Muscle layer of colon (tissue), 2 donors: ENCODE results near the gene SLC25A23.

Source experiments
- H3K27ac ChIP-seq: one replicate; pipeline ENCODE4 v1.7.0; 2013; ENCODE audit warnings: low read depth, mild to moderate bottlenecking, low read length, moderate library complexity
- H3K27me3 ChIP-seq, 2 donors: one replicate each; pipeline ENCODE4 v1.7.0; 2013; ENCODE audit warnings: low read length in 2 of 2, mild to moderate bottlenecking in 2 of 2; ENCODE audit not compliant: insufficient read depth in 2 of 2, control insufficient read depth in 1 of 2
- H3K36me3 ChIP-seq: one replicate; pipeline ENCODE4 v1.7.0; 2013; ENCODE audit warnings: mild to moderate bottlenecking, low read length; ENCODE audit not compliant: insufficient read depth
- H3K4me1 ChIP-seq: one replicate; pipeline ENCODE4 v1.7.0; 2013; ENCODE audit warnings: mild to moderate bottlenecking, low read length; ENCODE audit not compliant: insufficient read depth
- H3K4me3 ChIP-seq, 2 donors: one replicate each; pipeline ENCODE4 v1.7.0; 2013; ENCODE audit warnings: low read length in 2 of 2, low read depth in 1 of 2, mild to moderate bottlenecking in 1 of 2, moderate library complexity in 1 of 2
- H3K9ac ChIP-seq: one replicate; pipeline ENCODE4 v1.7.0; 2013; ENCODE audit warnings: low read length
- H3K9me3 ChIP-seq: one replicate; pipeline ENCODE4 v1.7.0; 2013; ENCODE audit warnings: mild to moderate bottlenecking, low read length
- donor health status: abdominal sarcoma.
- donor health status: Adenocarcinoma of cecum.

The SLC25A23 gene

DNA sequence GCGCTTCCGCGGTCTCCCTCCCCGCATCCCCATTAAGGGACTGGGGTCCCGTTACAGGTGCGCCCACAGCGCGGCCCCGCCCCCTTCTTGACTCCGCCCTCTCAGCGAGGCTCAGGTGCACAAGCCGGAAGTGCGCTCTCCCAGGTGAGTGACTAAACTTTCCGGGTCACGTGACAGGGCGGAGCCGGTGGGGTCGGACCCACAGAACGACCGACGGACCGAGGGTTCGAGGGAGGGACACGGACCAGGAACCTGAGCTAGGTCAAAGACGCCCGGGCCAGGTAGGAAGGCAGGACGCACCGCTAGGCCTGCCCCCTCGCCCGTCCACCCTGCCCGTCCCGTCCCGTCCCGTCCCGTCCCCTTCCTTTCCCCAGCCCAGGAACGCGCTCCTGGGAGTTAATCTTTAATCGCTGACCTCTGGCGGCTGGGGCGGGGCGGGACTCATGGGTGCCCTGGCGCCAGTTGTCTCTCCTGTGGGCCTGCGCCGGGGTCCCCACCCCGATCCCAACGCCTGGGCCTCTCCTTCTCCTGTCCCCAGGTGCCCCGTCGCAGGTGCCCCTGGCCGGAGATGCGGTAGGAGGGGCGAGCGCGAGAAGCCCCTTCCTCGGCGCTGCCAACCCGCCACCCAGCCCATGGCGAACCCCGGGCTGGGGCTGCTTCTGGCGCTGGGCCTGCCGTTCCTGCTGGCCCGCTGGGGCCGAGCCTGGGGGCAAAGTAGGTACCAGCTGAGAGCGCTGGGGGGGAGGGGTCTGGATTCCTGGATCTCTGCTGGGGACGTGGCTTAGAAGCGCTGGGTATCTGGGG is 4.7 kb upstream of the SLC25A23 start, which contains the start of gene CRB3:
TSS of gene CRB3 (plus strand) at position 202 of the 804 bp plus-strand sequence. CDS start at position 633, 431 bp downstream.
- Histone ChIP-seq H3K9ac (no peak within 1 kb of the TSS), H3K36me3 (no peaks in the 10 kb centered on the region), H3K4me3 (no peak within 1 kb of the TSS), H3K27me3 (peaks cover 0 to 22% of the 10 kb centered on the region in 2 donors), H3K4me1 (no peaks in the 10 kb centered on the region), H3K27ac (no peak within 1 kb of the TSS), H3K9me3 (no peaks in the 10 kb centered on the region)

DNA sequence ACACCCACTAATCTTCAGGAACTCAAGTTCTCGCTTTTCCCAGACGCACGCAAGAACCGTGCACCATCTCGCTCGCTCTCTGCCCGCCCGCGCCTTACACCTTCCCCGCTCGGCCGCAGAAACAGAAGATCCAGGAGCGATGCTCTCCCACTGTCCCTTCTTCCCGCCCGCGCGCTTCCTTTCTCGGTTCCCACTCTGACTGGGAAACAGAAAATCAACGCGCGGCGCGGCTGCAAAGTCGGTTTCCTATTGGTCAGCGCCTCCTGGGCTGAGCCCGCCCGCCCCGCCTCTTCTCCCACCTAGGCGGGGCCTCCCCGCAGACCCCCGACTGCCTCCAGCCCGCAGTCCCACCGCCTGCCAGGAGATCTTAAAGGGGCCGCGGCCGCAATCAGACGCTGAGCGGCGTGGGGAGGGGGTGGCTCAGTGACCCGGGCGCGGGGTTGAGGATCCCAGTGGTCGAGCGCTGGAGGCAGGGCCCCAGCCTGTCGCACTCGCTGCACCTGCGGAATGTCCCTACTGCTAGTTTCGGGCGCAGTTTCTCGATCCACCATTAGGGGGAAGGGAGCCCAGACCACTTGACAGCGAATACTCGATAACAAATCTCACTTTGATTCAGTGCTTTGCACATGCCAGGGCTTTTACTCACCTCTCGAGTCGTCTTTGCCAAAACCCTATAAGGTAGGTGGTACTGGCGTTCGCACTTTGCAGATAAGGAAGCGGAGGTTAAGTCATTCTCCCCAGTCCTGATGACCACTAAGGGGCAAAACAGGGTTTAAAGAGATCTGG is 700 bp upstream of the SLC25A23 start:
- no peak overlapping the region for H3K9ac ChIP-seq

DNA sequence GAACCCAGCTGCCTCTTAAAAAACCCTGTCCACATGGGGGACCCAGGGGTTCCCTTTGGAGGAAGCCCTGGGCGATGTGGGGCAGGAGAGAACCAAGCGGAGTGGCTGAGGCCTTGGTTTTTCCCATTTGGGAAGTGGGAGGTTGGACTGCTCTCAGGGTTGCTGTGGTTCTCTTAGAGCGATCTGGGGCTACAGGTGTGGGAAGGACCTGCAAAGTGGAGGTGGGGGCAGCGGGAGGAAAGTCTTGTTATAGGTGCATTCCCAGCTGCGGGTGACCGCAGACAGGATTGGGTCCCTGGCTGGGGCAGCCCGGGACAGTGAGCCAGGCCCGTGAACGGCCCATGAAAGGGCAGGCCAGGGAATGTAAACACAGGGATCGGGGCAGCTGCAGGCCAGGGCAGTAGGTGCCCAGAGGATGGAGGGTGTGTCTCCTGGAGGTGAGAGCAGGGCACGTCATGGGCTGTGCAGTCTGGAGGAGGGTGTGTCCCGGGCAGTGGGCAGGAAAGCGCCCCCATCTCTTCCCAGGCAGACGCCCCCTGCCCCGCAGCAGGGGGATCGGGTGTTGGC is 814 bp downstream of the SLC25A23 start:
- peaks cover 29% of the 10 kb centered on the region for H3K36me3 ChIP-seq
- H3K9me3 ChIP-seq, result no peaks in the 10 kb centered on the region
- peak overlapping the region; percentile 61 for H3K27ac ChIP-seq
- H3K9ac ChIP-seq, result peak overlapping the region; percentile 33
- H3K27me3 ChIP-seq, result peaks cover 0 to 6% of the 10 kb centered on the region in 2 donors
- H3K4me1 ChIP-seq, result peaks cover 11% of the 10 kb centered on the region
- peak overlapping the region; percentile 77 to 85 for H3K4me3 ChIP-seq

More for the DNA sequence above, 700 bp upstream of the SLC25A23 start:
- Histone ChIP-seq H3K27me3 (peaks cover 0 to 20% of the 10 kb centered on the region in 2 donors), H3K4me1 (peaks cover 11% of the 10 kb centered on the region), H3K4me3 (peak overlapping the region; percentile 77 to 85), H3K27ac (peak overlapping the region; percentile 78), H3K36me3 (peaks cover 14% of the 10 kb centered on the region), H3K9me3 (no peaks in the 10 kb centered on the region)

DNA sequence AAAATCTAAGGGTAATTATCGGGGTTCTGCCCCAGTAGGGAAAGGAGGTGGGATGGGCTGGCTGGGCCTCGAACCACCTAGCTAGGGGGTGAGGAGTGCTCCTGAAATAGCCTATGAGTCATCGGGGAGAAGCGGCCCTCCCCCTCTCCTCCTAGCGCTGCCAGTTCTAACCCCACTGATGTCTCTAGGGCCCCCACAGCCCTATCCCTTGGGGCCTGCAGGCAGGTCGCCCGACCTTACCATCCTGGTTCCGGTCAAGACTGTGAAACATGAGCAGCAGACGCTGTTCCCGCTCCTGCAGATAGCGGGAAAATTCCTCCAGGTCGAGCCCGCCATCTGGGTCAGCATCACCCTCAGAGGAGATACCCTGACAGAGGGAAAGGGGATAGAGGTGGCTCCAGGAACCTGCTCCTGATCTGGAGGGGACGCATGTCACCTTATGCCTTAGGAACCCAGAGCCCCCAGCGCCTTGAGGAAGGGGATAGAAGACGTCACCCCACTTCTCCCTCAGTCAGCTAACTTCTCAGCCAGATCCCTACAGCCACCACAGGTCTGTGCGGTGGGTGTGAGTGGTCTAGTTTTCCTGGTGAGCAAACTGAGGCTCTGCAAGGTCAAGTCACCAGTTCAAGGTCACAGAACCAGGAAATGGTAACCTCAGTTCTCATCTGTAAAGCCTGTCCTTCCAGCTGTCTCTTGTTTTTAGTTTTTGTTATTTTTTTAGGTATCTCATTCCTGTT is 1.5 kb downstream of the SLC25A23 start:
- Histone ChIP-seq H3K4me1 (peaks cover 11% of the 10 kb centered on the region), H3K9me3 (no peaks in the 10 kb centered on the region), H3K4me3 (peak overlapping the region; percentile 77 to 85), H3K27ac (peak overlapping the region; percentile 61), H3K36me3 (peaks cover 34% of the 10 kb centered on the region), H3K9ac (peak overlapping the region; percentile 33), H3K27me3 (peaks cover 0 to under 1% of the 10 kb centered on the region in 2 donors)

DNA sequence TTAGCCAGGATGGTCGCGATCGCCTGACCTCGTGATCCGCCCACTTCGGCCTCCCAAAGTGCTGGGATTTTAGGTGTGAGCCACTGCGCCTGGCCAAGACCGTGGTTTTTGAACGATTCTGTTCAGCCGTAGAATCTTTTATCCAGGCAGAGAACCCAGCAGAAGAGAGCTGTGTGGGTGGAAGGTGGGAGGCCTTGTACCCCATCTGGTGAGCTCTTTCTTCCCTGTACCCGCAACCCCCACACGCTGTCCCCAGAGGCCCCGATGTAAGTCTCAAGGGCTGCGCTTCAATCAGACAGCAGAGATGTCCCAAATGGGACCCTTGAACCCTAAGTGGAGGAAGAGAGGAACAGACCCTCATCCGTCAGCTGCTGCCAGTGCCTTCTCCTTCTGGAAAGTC is 3.7 kb downstream of the SLC25A23 start:
- H3K36me3 ChIP-seq, result peaks cover 43% of the 10 kb centered on the region
- no peak overlapping the region for H3K27ac ChIP-seq
- H3K27me3 ChIP-seq, result no peaks in the 10 kb centered on the region
- no peak overlapping the region for H3K9ac ChIP-seq
- H3K4me1 ChIP-seq, result peaks cover 11% of the 10 kb centered on the region
- H3K9me3 ChIP-seq, result no peaks in the 10 kb centered on the region
- no peak overlapping the region for H3K4me3 ChIP-seq

DNA sequence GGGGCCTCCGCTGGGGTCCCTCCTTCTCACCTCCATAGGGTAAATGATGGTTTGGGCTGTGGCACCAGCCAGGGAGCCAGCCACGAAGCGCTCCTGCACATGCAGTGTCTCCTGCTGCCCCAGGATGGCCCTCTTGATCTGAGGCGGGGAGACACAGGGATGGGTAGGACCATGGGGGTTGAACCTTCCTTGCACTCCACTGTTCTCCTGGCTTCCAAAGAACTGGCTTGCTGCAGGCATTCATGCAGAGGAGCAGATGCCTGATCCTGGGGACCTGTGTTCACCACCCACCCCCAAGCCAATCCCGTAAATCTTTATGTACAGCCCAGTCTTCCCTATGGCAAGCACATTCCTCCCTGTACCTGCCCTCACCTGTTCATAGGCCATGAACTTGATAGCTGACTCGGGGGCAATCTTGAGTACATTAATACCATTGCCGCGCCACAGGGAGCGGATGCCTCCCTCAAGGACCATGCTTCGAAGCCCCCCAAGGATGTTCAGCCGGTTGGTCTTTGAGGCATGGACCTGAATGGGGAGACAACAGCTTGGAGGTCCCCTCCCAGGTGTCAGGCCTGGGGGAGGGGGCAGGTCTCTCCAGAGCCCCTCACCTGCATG is 5.5 kb downstream of the SLC25A23 start:
- Histone ChIP-seq H3K36me3 (peaks cover 43% of the 10 kb centered on the region), H3K4me1 (peaks cover 11% of the 10 kb centered on the region), H3K27ac (no peak overlapping the region), H3K9me3 (no peaks in the 10 kb centered on the region), H3K27me3 (no peaks in the 10 kb centered on the region), H3K4me3 (no peak overlapping the region), H3K9ac (no peak overlapping the region)

DNA sequence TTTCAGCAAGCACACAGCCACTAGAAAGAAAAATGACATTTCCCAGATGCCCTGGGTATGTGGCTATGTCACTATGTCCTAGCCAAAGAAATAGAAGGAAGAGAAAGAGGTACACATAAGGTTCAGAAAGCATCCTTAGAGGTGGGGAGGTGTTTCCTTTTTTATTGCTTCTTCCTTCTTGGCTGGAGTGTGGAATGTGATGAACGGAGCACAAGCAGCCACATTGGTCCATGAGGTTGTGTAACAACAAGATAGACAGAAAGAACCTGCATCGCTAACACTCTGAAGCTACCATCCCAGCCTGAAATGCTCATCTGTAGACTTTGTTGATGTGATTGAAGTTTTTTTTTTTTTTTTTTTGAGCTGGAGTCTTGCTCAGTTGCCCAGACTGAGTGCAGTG is 6.7 kb downstream of the SLC25A23 start:
- no peak overlapping the region for H3K9ac ChIP-seq
- H3K27me3 ChIP-seq, result no peaks in the 10 kb centered on the region
- H3K27ac ChIP-seq, result no peak overlapping the region
- H3K4me3 ChIP-seq, result no peak overlapping the region
- H3K4me1 ChIP-seq, result no peaks in the 10 kb centered on the region
- H3K36me3 ChIP-seq, result peaks cover 43% of the 10 kb centered on the region
- H3K9me3 ChIP-seq, result no peaks in the 10 kb centered on the region

DNA sequence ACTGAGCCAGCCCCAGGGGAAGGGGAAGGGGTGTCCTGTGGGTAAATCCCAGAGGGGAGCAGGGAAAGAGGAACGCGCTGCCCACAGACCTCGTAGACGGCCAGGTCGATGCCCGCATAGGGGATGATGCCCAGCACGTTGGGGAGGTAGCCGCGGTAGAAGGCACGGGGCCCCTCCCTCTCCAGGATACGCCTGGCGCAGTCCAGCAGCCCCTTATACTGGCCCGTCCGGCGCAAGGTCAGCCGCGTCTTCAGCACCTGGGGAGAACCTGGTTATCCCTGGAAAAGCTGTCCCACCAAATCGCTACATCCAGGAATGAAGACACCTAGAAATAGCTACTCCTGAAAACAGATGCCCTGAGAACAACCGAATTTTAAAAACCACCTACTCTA is 7.4 kb downstream of the SLC25A23 start:
- no peaks in the 10 kb centered on the region for H3K27me3 ChIP-seq
- no peak overlapping the region for H3K9ac ChIP-seq
- H3K4me1 ChIP-seq, result no peaks in the 10 kb centered on the region
- no peaks in the 10 kb centered on the region for H3K9me3 ChIP-seq
- peaks cover 39% of the 10 kb centered on the region for H3K36me3 ChIP-seq
- H3K4me3 ChIP-seq, result no peak overlapping the region
- no peak overlapping the region for H3K27ac ChIP-seq

DNA sequence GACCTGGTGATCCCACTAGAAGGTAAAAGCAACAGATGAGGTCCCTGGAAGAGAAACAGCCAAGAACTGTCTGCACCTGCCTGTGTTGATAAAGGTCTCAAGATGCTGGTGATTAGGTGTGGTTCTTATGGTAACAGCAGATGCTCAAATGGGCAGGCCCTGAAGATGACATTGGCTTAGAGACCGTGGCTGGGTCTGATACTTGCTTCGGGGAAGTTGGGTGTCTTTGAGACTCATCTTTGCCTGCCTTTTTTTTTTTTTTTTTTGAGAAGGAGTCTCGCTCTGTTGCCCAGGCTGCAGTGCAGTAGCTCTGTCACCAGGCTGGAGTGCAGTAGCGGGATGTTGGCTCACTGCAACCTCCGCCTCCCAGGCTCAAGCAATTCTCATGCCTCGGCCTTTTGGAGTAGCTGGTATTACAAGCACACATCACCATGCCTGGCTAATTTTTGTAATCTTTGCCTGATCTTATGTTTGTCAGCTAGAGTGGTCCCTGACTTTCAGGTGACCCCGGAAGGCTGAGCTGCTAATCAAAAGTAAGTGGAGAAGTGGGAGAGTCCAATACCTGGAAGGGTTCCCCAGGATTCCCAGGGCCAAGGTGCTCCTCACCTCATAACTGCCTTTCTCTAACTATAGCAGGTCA is 7.9 kb downstream of the SLC25A23 start:
- Histone ChIP-seq H3K9me3 (no peaks in the 10 kb centered on the region), H3K27ac (no peak overlapping the region), H3K27me3 (no peaks in the 10 kb centered on the region), H3K4me1 (no peaks in the 10 kb centered on the region), H3K36me3 (peaks cover 37% of the 10 kb centered on the region), H3K9ac (no peak overlapping the region), H3K4me3 (no peak overlapping the region)

DNA sequence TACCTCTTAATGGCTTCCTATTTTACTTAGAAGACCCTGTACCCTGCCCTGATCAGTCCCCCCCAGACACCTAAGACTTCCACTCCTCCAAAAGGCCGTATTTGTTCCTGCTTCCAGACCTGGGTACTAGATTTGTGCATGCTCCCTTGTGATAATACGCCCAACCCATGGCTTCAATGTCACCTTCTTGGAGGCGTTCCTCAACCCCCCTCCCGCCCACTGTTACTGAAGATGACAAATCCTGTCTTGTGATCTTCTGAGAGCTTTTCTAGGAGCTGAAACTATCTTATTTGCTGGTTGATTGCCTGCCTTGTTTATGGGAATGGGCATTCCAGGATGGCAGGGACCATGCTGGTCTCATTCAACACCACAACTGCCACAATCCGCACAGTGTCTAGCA is 9.4 kb downstream of the SLC25A23 start:
- Histone ChIP-seq H3K4me3 (no peak overlapping the region), H3K36me3 (peaks cover 33% of the 10 kb centered on the region), H3K27me3 (no peaks in the 10 kb centered on the region), H3K4me1 (no peaks in the 10 kb centered on the region), H3K27ac (no peak overlapping the region), H3K9ac (no peak overlapping the region), H3K9me3 (no peaks in the 10 kb centered on the region)
